HEK293 (cell line): ENCODE results near the gene PSORS1C2.

ENCODE experiments used
- CTCF ChIA-PET: fragments of 350-600 bp; formaldehyde crosslinking; extraction: SDS; loops from one replicate; lab custom pipeline; 2021; ENCODE audit warnings: antibody characterized with exemption; lab: Yijun Ruan, JAX
- POLR2A ChIA-PET: fragments of 300-600 bp; formaldehyde crosslinking; extraction: SDS; loops from one replicate; lab custom pipeline; 2020; ENCODE audit warnings: antibody characterized with exemption, inconsistent platforms; lab: Yijun Ruan, JAX
- H3K27ac ChIP-seq: fragments of 200-500 bp; sonication (Bioruptor generic); 2 replicates; pipeline ENCODE4 v1.5.1; 2014; ENCODE audit warnings: low read depth, low read length, control low read depth, inconsistent platforms; ENCODE audit errors: extremely low read depth
- H3K36me3 ChIP-seq, 2 experiments: fragments of 200-500 bp in 1 of 2; sonication (Bioruptor generic) in 1 of 2; 1 replicate in 1 of 2; 2 replicates in 1 of 2; pipeline ENCODE4 v1.5.1; 2014 to 2017; ENCODE audit warnings: inconsistent platforms in 2 of 2, low read length in 2 of 2; ENCODE audit not compliant: control insufficient read depth in 2 of 2, insufficient read depth in 1 of 2
- H3K4me1 ChIP-seq: fragments of 200-500 bp; sonication (Bioruptor generic); 2 replicates; pipeline ENCODE4 v1.5.1; 2014; ENCODE audit warnings: mild to moderate bottlenecking, low read length, inconsistent platforms; ENCODE audit not compliant: control insufficient read depth, insufficient read depth
- H3K4me3 ChIP-seq: 2 replicates; pipeline ENCODE4 v1.5.1; 2011; ENCODE audit warnings: low read depth, mild to moderate bottlenecking, control low read depth, low read length, moderate library complexity
- H3K9me3 ChIP-seq: fragments of 200-500 bp; sonication (Bioruptor generic); 2 replicates; pipeline ENCODE4 v1.5.1; 2014; ENCODE audit warnings: low read depth, low read length, inconsistent platforms; ENCODE audit not compliant: control insufficient read depth, insufficient read depth
- BCL11A ChIP-seq: fragments of 450-650 bp; formaldehyde crosslinking; IDR thresholded peaks from 2 replicates; pipeline ENCODE4 v1.5.1; 2016; ENCODE audit warnings: low read depth, missing biosample characterization, missing genetic modification characterization
- KLF16 ChIP-seq: fragments of 450-650 bp; formaldehyde crosslinking; IDR thresholded peaks from 2 replicates; pipeline ENCODE4 v1.5.1; 2017; ENCODE audit warnings: missing biosample characterization, missing genetic modification characterization
- RBAK ChIP-seq: fragments of 450-650 bp; formaldehyde crosslinking; IDR thresholded peaks from 2 replicates; pipeline ENCODE4 v1.5.1; 2016; ENCODE audit warnings: missing biosample characterization, missing genetic modification characterization
- REPIN1 ChIP-seq: fragments of 450-650 bp; formaldehyde crosslinking; IDR thresholded peaks from 2 replicates; pipeline ENCODE4 v1.5.1; 2017; ENCODE audit warnings: missing biosample characterization, missing genetic modification characterization, low read depth
- SCRT1 ChIP-seq: fragments of 450-650 bp; formaldehyde crosslinking; IDR thresholded peaks from 2 replicates; pipeline ENCODE4 v1.5.1; 2016; ENCODE audit warnings: missing biosample characterization, missing genetic modification characterization, borderline replicate concordance
- SCRT2 ChIP-seq: fragments of 450-650 bp; formaldehyde crosslinking; IDR thresholded peaks from 2 replicates; pipeline ENCODE4 v1.5.1; 2016; ENCODE audit warnings: missing biosample characterization, missing genetic modification characterization
- SP3 ChIP-seq: fragments of 450-650 bp; formaldehyde crosslinking; IDR thresholded peaks from 2 replicates; pipeline ENCODE4 v1.5.1; 2016; ENCODE audit warnings: missing biosample characterization, missing genetic modification characterization
- TRIM28 ChIP-seq: IDR thresholded peaks from 2 replicates; pipeline ENCODE4 v1.6.1; 2011; ENCODE audit warnings: low read length, control low read depth, borderline replicate concordance
- ZNF10 ChIP-seq: fragments of 450-650 bp; formaldehyde crosslinking; IDR thresholded peaks from 2 replicates; pipeline ENCODE4 v1.5.1; 2017; ENCODE audit warnings: missing biosample characterization, missing genetic modification characterization
- ZNF138 ChIP-seq: fragments of 450-650 bp; formaldehyde crosslinking; IDR thresholded peaks from 2 replicates; pipeline ENCODE4 v1.5.1; 2016; ENCODE audit warnings: missing biosample characterization, missing genetic modification characterization, borderline replicate concordance
- ZNF155 ChIP-seq: fragments of 450-650 bp; formaldehyde crosslinking; IDR thresholded peaks from 2 replicates; pipeline ENCODE4 v1.5.1; 2016; ENCODE audit warnings: missing biosample characterization, missing genetic modification characterization
- ZNF324 ChIP-seq: fragments of 450-650 bp; formaldehyde crosslinking; IDR thresholded peaks from 2 replicates; pipeline ENCODE4 v1.5.1; 2016; ENCODE audit warnings: missing biosample characterization, missing genetic modification characterization
- ZNF341 ChIP-seq: fragments of 450-650 bp; formaldehyde crosslinking; IDR thresholded peaks from 2 replicates; pipeline ENCODE4; 2016; ENCODE audit warnings: low read depth, missing biosample characterization, missing genetic modification characterization
- ZNF366 ChIP-seq: fragments of 450-650 bp; formaldehyde crosslinking; conservative IDR thresholded peaks from 2 replicates; pipeline ENCODE4 v1.5.1; 2016; ENCODE audit warnings: missing biosample characterization, missing genetic modification characterization
- ZNF423 ChIP-seq: fragments of 450-650 bp; formaldehyde crosslinking; IDR thresholded peaks from 2 replicates; pipeline ENCODE4 v1.5.1; 2016; ENCODE audit warnings: missing biosample characterization, missing genetic modification characterization
- ZNF48 ChIP-seq: fragments of 450-650 bp; formaldehyde crosslinking; IDR thresholded peaks from 2 replicates; pipeline ENCODE4 v1.5.1; 2016; ENCODE audit warnings: missing biosample characterization, missing genetic modification characterization
- ZNF521 ChIP-seq: fragments of 450-650 bp; formaldehyde crosslinking; IDR thresholded peaks from 2 replicates; pipeline ENCODE4 v1.5.1; 2017; ENCODE audit warnings: missing biosample characterization, mild to moderate bottlenecking, missing genetic modification characterization
- ZNF549 ChIP-seq: fragments of 450-650 bp; IDR thresholded peaks from 2 replicates; pipeline ENCODE4 v1.5.1; 2018; ENCODE audit warnings: missing biosample characterization, missing genetic modification characterization, mild to moderate bottlenecking, inconsistent platforms, moderate library complexity
- ZNF585B ChIP-seq: fragments of 450-650 bp; formaldehyde crosslinking; IDR thresholded peaks from 2 replicates; pipeline ENCODE4 v1.5.1; 2016; ENCODE audit warnings: missing biosample characterization, missing genetic modification characterization
- ZNF596 ChIP-seq: fragments of 450-650 bp; IDR thresholded peaks from 2 replicates; pipeline ENCODE4 v1.5.0; 2018; ENCODE audit warnings: missing biosample characterization, mild to moderate bottlenecking, missing genetic modification characterization, moderate library complexity
- ZNF623 ChIP-seq: fragments of 450-650 bp; formaldehyde crosslinking; IDR thresholded peaks from 2 replicates; pipeline ENCODE4 v1.5.1; 2016; ENCODE audit warnings: missing biosample characterization, missing genetic modification characterization
- ZNF785 ChIP-seq: fragments of 450-650 bp; formaldehyde crosslinking; IDR thresholded peaks from 2 replicates; pipeline ENCODE4 v1.5.1; 2016; ENCODE audit warnings: missing biosample characterization, missing genetic modification characterization
- ZNF830 ChIP-seq: fragments of 450-650 bp; IDR thresholded peaks from 2 replicates; pipeline ENCODE4 v1.5.0; 2018; ENCODE audit warnings: missing biosample characterization, missing genetic modification characterization, low read depth, mild to moderate bottlenecking, moderate library complexity
- ZNF843 ChIP-seq: fragments of 450-650 bp; formaldehyde crosslinking; IDR thresholded peaks from 2 replicates; pipeline ENCODE4 v1.5.1; 2016; ENCODE audit warnings: missing biosample characterization, missing genetic modification characterization
- TF ChIP-seq, protein P1 (sequence below): fragments of 450-650 bp; formaldehyde crosslinking; IDR thresholded peaks from 2 replicates; pipeline ENCODE4 v1.5.1; 2016; ENCODE audit warnings: missing biosample characterization, missing genetic modification characterization
- TF ChIP-seq, protein P2 (sequence below): fragments of 450-650 bp; formaldehyde crosslinking; IDR thresholded peaks from 2 replicates; pipeline ENCODE4 v1.5.1; 2017; ENCODE audit warnings: missing biosample characterization, missing genetic modification characterization
- TF ChIP-seq, protein P3 (sequence below): fragments of 450-650 bp; formaldehyde crosslinking; IDR thresholded peaks from 2 replicates; pipeline ENCODE4 v1.5.1; 2016; ENCODE audit warnings: missing biosample characterization, missing genetic modification characterization
- TF ChIP-seq, protein P4 (sequence below): fragments of 450-650 bp; formaldehyde crosslinking; IDR thresholded peaks from 2 replicates; pipeline ENCODE4 v1.5.1; 2017; ENCODE audit warnings: missing biosample characterization, missing genetic modification characterization
- TF ChIP-seq, protein P5 (sequence below): fragments of 450-650 bp; formaldehyde crosslinking; IDR thresholded peaks from 2 replicates; pipeline ENCODE4 v1.5.1; 2016; ENCODE audit warnings: missing biosample characterization, missing genetic modification characterization

The PSORS1C2 gene

DNA sequence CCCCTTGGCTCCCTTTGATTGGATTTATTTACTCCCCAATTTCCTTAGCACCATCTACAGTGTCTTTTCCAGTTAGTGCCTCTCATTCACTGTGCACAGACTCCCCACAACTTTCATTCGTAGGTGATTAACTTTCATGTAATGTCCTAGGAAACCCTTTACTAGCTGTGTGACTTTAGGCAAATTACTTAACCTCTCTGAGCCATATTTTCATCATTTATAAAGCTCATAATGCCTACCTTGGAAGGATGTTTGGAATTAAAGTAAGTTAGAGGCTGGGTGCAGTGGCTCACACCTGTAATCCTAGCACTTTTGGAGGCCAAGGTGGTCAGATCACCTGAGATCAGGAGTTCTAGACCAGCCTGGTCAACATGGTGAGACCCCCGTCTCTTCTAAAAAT is 46.6 kb downstream of the PSORS1C2 start (continued):
- TF ChIP-seq, protein P1, sequence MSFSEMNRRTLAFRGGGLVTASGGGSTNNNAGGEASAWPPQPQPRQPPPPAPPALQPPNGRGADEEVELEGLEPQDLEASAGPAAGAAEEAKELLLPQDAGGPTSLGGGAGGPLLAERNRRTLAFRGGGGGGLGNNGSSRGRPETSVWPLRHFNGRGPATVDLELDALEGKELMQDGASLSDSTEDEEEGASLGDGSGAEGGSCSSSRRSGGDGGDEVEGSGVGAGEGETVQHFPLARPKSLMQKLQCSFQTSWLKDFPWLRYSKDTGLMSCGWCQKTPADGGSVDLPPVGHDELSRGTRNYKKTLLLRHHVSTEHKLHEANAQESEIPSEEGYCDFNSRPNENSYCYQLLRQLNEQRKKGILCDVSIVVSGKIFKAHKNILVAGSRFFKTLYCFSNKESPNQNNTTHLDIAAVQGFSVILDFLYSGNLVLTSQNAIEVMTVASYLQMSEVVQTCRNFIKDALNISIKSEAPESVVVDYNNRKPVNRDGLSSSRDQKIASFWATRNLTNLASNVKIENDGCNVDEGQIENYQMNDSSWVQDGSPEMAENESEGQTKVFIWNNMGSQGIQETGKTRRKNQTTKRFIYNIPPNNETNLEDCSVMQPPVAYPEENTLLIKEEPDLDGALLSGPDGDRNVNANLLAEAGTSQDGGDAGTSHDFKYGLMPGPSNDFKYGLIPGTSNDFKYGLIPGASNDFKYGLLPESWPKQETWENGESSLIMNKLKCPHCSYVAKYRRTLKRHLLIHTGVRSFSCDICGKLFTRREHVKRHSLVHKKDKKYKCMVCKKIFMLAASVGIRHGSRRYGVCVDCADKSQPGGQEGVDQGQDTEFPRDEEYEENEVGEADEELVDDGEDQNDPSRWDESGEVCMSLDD (tag by site-specific recombination), result no peak

DNA sequence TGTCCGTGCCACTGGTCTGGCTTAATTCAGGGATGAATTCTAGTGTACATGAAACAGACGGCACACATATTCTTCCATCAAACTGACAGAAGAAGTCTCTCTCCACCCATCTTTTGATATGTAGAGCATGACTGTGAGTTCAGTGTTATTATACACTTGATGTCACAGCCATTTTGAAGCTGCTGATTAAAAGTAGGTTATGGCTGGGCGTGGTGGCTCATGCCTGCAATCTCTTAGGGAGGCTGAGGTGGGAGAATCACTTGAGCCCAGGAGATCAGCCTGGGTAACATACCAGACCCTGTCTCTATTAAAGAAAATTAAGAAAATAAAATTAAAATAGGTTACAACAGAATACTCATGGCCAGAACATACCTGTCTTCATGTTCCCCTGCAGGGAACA is 47.2 kb downstream of the PSORS1C2 start:
- H3K36me3 ChIP-seq, result no peaks in the 10 kb centered on the region; a peak in 1 of 3 replicates
- CTCF ChIA-PET, result interaction anchor here (0.5 to 7.3 kb wide), 11 partner anchors 9 to 588 kb away, joined by 3 to 97 read pairs (median 5); partner anchors contain the start of gene VARS2
- POLR2A ChIA-PET, result interaction anchor here (0.6 kb wide), 1 partner anchor 892 kb away, joined by 4 read pairs; no protein-coding TSS in a partner anchor
- no peak overlapping the region for H3K4me3 ChIP-seq
- no peaks in the 10 kb centered on the region for H3K9me3 ChIP-seq
- peaks cover 5% of the 10 kb centered on the region; the same call in 1 of the 2 replicates for H3K4me1 ChIP-seq
- no peak overlapping the region for H3K27ac ChIP-seq
- TF ChIP-seq ZNF341 (no peak), ZNF423 (tag by site-specific recombination) (no peak), ZNF138 (no peak), ZNF155 (tag by site-specific recombination) (no peak), ZNF10 (tag by site-specific recombination) (no peak), ZNF366 (tag by site-specific recombination) (no peak), RBAK (tag by site-specific recombination) (no peak), ZNF596 (no peak), REPIN1 (tag by site-specific recombination) (no peak), ZNF785 (no peak), ZNF830 (tag by site-specific recombination) (no peak), BCL11A (no peak), TRIM28 (no peak)
- TF ChIP-seq, protein P2, sequence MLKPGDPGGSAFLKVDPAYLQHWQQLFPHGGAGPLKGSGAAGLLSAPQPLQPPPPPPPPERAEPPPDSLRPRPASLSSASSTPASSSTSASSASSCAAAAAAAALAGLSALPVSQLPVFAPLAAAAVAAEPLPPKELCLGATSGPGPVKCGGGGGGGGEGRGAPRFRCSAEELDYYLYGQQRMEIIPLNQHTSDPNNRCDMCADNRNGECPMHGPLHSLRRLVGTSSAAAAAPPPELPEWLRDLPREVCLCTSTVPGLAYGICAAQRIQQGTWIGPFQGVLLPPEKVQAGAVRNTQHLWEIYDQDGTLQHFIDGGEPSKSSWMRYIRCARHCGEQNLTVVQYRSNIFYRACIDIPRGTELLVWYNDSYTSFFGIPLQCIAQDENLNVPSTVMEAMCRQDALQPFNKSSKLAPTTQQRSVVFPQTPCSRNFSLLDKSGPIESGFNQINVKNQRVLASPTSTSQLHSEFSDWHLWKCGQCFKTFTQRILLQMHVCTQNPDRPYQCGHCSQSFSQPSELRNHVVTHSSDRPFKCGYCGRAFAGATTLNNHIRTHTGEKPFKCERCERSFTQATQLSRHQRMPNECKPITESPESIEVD (tag by site-specific recombination), result no peak
- TF ChIP-seq, all 188 proteins: peak for 0

DNA sequence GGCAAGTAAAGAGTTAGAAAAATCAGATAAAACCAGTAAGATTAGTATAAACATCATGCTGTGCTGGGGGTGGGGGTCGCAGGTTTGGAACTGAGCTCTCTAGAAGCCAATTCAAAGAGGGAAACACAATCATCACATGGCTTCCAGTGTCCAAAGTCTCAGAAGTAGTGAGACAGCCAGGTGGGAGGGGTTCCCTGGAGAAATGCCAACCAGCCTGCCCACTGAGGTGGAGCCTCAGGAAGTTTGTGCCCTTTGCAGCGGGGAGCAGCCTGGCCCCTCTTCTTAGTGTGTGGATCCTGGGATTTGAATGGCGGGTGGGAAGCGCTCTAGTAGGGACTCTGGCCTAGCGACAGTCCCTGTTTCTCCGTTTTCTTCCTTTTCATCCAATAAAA is 47.9 kb downstream of the PSORS1C2 start:
- Histone ChIP-seq H3K27ac (no peak overlapping the region), H3K9me3 (no peaks in the 10 kb centered on the region), H3K4me1 (peaks cover 5% of the 10 kb centered on the region; the same call in 1 of the 2 replicates), H3K36me3 (no peaks in the 10 kb centered on the region; a peak in 1 of 3 replicates), H3K4me3 (no peak overlapping the region)
- CTCF ChIA-PET, result interaction anchor here (0.6 to 7.3 kb wide), 11 partner anchors 12 to 607 kb away, joined by 3 to 97 read pairs (median 5); partner anchors contain the start of gene VARS2
- POLR2A ChIA-PET, result no interaction called here
- TF ChIP-seq, protein P3, sequence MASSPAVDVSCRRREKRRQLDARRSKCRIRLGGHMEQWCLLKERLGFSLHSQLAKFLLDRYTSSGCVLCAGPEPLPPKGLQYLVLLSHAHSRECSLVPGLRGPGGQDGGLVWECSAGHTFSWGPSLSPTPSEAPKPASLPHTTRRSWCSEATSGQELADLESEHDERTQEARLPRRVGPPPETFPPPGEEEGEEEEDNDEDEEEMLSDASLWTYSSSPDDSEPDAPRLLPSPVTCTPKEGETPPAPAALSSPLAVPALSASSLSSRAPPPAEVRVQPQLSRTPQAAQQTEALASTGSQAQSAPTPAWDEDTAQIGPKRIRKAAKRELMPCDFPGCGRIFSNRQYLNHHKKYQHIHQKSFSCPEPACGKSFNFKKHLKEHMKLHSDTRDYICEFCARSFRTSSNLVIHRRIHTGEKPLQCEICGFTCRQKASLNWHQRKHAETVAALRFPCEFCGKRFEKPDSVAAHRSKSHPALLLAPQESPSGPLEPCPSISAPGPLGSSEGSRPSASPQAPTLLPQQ (tag by site-specific recombination), result no peak
- TF ChIP-seq SCRT2 (tag by site-specific recombination) (no peak), ZNF521 (tag by site-specific recombination) (no peak), ZNF843 (tag by site-specific recombination) (no peak), ZNF48 (tag by site-specific recombination) (no peak), SCRT1 (tag by site-specific recombination) (no peak), ZNF549 (no peak), ZNF623 (tag by site-specific recombination) (no peak), ZNF585B (tag by site-specific recombination) (no peak), KLF16 (no peak), SP3 (no peak), ZNF324 (tag by site-specific recombination) (no peak)
- TF ChIP-seq, protein P4, sequence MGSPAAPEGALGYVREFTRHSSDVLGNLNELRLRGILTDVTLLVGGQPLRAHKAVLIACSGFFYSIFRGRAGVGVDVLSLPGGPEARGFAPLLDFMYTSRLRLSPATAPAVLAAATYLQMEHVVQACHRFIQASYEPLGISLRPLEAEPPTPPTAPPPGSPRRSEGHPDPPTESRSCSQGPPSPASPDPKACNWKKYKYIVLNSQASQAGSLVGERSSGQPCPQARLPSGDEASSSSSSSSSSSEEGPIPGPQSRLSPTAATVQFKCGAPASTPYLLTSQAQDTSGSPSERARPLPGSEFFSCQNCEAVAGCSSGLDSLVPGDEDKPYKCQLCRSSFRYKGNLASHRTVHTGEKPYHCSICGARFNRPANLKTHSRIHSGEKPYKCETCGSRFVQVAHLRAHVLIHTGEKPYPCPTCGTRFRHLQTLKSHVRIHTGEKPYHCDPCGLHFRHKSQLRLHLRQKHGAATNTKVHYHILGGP (tag by site-specific recombination), result no peak
- TF ChIP-seq, protein P5, sequence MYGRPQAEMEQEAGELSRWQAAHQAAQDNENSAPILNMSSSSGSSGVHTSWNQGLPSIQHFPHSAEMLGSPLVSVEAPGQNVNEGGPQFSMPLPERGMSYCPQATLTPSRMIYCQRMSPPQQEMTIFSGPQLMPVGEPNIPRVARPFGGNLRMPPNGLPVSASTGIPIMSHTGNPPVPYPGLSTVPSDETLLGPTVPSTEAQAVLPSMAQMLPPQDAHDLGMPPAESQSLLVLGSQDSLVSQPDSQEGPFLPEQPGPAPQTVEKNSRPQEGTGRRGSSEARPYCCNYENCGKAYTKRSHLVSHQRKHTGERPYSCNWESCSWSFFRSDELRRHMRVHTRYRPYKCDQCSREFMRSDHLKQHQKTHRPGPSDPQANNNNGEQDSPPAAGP (tag by site-specific recombination), result no peak
